Cardiac fibroblast (primary cell): Measurements from ENCODE around the gene NLRP3.

ENCODE experiments used
- DNase-seq, 2 donors: peaks; one replicate each; pipeline versions ENCODE4 v3.0.0 to v3.0.0-alpha.2; 2010; ENCODE audit warnings: low read depth in 2 of 2
- H3K4me3 ChIP-seq, 2 donors: replicated peaks in 1 of 2; 1 replicate in 1 of 2; 2 replicates in 1 of 2; pipeline ENCODE4 v1.5.1; 2011; ENCODE audit warnings: low read depth in 2 of 2, low read length in 2 of 2, mild to moderate bottlenecking in 2 of 2, moderate library complexity in 1 of 2
- TF ChIP-seq, protein P1 (sequence below): IDR thresholded peaks from one replicate; pipeline ENCODE4 v1.5.1; 2011; ENCODE audit warnings: low read depth, mild to moderate bottlenecking, low read length, inconsistent platforms

Gene NLRP3

DNA sequence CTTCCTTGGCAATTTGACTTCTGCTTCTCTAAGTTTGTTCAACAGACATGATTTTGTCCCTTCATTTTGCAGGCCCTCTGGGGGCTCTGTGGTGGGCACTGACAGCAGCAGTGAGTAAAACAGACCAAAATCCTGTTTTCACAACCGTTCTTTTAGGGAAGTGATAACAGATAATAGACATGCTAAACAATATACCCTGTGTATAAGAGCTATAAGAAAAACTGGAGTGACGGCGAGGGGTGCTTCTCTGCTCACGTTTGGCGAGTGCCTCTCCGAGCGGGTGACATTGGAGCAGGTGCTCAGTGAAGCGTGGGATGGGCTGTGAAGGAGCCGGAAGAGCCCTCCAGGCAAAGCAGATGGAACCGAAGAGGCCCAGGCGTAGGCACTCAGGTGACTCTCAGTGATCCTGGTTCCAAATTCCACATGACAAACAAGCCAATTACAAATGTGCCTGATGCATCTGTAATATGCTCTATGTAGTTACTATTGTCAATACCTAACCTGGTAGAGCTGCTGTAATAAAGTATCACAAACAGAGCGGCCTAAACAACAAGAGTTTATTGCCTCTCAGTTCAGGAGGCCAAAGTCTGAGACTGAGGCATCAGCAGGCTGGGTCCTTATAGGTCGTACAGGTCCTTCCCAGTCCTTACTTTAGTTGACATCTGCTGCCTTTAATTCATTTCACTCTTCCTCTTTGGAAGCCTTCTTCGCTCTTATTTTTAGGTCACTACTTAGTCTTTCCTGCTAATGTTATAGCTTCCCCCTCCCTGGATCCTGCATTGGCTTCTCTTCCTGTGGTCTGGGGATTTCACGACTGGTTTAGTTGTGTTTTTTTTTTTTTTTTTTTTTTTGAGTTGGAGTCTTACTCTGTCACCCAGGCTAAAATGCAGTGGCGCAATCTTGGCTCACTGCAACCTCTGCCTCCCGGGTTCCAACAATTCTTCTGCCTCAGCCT is 21.9 kb downstream of the NLRP3 start:
- TF ChIP-seq, protein P1, sequence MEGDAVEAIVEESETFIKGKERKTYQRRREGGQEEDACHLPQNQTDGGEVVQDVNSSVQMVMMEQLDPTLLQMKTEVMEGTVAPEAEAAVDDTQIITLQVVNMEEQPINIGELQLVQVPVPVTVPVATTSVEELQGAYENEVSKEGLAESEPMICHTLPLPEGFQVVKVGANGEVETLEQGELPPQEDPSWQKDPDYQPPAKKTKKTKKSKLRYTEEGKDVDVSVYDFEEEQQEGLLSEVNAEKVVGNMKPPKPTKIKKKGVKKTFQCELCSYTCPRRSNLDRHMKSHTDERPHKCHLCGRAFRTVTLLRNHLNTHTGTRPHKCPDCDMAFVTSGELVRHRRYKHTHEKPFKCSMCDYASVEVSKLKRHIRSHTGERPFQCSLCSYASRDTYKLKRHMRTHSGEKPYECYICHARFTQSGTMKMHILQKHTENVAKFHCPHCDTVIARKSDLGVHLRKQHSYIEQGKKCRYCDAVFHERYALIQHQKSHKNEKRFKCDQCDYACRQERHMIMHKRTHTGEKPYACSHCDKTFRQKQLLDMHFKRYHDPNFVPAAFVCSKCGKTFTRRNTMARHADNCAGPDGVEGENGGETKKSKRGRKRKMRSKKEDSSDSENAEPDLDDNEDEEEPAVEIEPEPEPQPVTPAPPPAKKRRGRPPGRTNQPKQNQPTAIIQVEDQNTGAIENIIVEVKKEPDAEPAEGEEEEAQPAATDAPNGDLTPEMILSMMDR, result no peak

DNA sequence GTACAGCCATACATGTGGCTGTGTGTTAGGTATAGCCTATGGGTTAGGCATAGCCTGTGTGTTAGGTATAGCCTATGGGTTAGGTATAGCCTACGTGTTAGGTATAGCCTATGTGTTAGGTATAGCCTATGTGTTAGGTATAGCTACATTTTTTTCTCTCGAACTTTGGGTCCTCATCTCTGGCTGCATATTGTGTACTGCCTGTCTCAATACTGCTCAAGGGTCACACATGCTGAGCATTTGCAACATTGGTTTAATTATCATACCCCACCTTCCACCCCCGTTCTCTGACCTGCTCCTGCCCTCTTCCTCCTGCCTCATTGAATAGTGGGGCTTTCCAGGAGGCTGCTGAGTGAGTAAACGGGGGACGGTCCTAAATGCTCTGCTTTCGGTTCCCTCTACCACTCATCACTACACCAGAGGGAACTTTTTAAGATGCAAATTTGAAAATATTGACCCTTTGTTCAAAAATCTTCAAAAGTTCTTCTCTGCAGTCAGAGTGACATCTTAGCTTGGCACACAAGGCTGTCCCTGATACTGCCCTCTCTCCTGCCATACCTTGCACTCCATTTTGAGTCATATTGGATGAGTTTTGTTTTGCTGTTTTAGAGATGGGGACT is 24.1 kb downstream of the NLRP3 start:
- H3K4me3 ChIP-seq, result no peak overlapping the region
- DNase-seq, result no peak

More for the DNA sequence above, 21.9 kb downstream of the NLRP3 start:
- no peak overlapping the region for H3K4me3 ChIP-seq
- DNase-seq, result no peak

DNA sequence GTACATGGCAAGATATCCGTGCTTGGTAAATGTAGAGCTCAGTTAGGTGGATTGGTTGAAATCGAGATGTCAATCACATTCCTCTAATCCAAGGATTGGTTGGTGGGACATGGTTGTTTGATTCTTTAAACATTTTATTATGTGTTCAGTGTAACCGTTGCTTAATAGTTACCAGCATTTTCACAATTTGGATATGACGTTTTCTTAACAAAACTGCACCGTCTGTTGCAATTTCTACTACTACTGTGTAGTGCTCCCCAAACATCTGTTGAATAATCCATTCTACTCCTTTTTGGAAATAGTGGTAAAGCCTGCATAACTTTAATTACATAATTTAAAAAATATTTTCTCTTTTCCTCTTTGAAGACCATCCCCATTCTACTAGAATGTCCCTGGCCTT is 25.6 kb downstream of the NLRP3 start:
- no peak for DNase-seq
- no peak overlapping the region for H3K4me3 ChIP-seq
- TF ChIP-seq, protein P1, result no peak

More for the DNA sequence above, 24.1 kb downstream of the NLRP3 start:
- TF ChIP-seq, protein P1, result no peak

DNA sequence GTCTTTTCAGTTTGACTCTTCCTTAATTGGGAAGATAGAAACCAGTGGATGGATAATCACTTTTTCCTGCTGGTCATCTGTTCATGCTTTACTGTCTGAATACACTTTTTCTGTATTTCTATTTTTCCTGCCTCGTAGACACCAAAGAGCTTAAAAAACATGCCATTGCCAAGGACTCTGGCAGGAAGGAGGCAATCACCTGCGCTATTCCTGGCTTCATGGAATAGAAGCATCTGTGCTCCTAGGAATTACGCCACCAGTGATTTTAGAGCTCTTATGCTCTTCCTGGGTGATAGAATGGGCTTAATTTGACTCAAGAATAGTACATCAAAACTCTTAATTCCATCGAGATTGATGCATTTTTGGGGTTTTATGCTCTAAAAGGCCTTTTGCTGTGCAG is 26.2 kb downstream of the NLRP3 start:
- no peak for DNase-seq
- TF ChIP-seq, protein P1, result no peak
- no peak overlapping the region for H3K4me3 ChIP-seq

DNA sequence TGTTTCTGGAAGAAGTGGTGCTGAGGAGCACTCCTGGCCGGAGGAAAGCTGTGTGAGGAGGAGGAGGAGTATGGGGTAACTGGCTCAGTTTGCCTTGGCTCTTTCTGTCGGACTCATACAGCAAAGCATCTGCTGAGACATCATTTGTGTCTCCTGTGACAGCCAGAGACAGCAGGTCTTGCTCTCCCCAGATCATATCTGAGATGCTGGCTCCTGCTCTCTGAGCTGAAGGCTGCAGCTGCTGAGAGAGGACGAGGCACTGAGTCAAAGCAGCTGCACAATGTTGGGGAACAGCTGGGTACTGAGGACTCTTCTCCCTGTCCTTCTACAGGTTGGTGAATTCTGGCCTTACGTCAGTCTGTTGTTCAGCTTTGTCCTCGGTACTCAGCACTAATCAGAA is 27.7 kb downstream of the NLRP3 start:
- no peak for DNase-seq
- TF ChIP-seq, protein P1, result no peak
- no peak overlapping the region for H3K4me3 ChIP-seq

DNA sequence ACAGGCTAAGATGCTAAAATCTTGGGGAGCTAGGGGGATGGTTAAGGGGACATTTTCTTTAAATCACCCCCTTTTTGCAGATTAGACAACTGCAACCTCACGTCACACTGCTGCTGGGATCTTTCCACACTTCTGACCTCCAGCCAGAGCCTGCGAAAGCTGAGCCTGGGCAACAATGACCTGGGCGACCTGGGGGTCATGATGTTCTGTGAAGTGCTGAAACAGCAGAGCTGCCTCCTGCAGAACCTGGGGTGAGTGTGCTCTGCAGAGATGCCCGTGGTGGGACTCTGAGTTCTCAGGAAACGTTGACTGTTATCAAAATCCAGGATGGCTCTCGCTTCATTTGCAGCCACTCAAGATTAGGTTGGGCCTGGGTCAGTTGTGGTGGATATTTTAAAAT is 28.6 kb downstream of the NLRP3 start:
- TF ChIP-seq, protein P1, result no peak
- no peak for DNase-seq
- H3K4me3 ChIP-seq, result no peak overlapping the region
